HUDEP-2 (cell line): ENCODE results near the gene SLC22A4.

Experiments
- DNase-seq, 76 experiments: peaks; one replicate each; lab custom pipeline; 2025; ENCODE audit not compliant: unreplicated experiment in 76 of 76; lab: John Stamatoyannopoulos, UW

SLC22A4 gene

DNA sequence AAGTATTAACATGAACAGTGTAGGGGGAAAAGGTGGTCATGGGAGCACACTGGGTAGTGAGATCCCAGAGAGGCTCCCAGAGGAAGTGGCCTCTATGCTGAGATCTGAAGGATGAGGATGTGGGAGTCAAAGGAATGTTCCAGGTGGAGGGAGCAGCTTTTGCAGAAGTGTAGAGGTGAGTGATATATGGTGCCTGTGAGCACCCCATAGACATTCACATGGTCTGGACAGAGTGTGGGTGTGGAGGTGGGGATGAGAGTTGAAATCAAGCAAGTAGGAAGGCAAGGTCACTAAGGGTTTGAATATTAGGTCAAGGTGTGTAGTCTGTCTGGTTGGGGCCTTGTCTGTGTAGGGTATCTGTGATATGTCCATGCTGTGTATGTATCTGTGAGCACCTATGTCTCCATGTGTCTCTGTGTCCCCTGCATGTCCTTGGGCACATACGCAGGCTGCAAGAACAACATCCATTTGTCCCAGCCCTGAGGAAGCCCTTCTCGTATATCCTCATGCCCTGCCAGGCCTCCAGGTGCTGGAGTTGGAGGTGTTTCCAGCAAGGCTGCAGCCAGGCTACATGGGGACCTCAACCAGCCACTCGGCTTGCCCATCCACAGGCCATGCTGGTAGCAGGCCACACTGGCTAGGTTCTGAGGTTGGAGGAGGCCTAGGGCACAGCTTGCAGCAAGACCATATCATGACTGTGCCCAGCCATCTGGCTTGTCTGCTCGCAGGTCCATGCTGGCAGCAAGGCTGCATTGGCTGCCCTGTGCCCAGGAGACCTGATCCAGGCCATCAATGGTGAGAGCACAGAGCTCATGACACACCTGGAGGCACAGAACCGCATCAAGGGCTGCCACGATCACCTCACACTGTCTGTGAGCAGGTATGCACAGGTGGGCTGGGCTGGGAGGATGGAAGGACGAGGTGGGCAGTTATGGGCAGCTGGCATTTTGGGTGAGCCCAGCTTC lies 32.0 kb upstream of the SLC22A4 start:
- DNase-seq, result no peak

GRCh38 chr5:132262882-132263547 lies 31.2 kb upstream of the SLC22A4 start:
- no peak for DNase-seq

DNA sequence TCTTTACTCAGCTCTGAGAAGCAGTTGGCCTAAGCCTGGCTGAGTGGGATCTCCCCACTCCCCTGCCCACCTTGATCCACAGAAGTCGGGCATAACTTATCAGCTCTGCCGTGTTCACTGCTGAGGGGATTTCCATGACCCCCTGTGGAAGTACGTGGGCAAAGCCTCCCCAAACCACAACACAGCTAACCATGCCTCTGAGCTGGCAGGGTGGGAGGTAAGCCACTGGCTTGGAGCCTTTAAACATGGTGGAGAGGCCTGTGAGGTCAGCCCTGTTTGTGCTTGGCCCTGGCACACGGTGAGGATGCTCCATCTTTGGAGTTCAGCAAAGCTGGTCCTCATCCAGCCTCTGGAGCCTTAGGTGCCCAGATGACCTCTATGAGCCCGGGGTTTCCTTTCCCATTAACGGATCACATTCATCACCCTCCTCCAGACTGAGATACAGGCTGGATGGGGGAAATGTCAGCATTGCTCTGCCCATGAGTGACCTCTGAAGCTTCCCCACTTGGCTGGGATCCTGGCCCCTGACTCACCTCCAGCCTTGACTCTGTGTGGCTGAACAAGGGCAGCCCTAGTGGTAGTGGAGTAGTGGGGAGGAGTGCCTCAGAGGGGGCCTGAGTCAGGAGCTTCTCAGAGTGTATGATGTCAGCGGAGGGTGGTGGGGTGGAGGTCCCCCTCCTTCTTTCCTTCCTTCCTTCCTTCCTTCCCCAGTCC lies 30.5 kb upstream of the SLC22A4 start:
- peak in 2 of 76 experiments; percentile 25 to 36 for DNase-seq

GRCh38 chr5:132264546-132265335 lies 29.5 kb upstream of the SLC22A4 start:
- DNase-seq, result peak in 8 of 76 experiments; percentile 5 to 46 (median 22)

GRCh38 chr5:132265336-132266030 lies 28.7 kb upstream of the SLC22A4 start:
- no peak for DNase-seq

GRCh38 chr5:132266031-132266835 lies 28.0 kb upstream of the SLC22A4 start:
- DNase-seq, result no peak

DNA sequence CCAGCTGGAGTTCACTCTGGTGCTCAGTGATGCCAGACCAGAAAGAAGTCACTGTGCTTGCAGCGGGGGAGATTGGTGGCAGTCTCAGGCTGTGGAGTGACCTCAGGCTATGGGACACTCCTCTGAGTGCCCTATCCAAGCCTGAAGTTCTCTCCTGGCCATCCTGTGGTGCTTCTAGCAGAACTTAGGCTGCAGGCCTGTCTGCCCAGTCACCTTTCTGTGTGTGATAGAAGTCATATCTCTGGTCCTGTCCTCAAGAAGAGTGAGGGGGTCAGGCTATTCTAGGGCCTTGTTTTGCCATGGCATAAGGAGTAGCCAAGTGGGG lies 27.4 kb upstream of the SLC22A4 start:
- no peak for DNase-seq

GRCh38 chr5:132267166-132267739 lies 26.9 kb upstream of the SLC22A4 start:
- DNase-seq, result no peak

DNA sequence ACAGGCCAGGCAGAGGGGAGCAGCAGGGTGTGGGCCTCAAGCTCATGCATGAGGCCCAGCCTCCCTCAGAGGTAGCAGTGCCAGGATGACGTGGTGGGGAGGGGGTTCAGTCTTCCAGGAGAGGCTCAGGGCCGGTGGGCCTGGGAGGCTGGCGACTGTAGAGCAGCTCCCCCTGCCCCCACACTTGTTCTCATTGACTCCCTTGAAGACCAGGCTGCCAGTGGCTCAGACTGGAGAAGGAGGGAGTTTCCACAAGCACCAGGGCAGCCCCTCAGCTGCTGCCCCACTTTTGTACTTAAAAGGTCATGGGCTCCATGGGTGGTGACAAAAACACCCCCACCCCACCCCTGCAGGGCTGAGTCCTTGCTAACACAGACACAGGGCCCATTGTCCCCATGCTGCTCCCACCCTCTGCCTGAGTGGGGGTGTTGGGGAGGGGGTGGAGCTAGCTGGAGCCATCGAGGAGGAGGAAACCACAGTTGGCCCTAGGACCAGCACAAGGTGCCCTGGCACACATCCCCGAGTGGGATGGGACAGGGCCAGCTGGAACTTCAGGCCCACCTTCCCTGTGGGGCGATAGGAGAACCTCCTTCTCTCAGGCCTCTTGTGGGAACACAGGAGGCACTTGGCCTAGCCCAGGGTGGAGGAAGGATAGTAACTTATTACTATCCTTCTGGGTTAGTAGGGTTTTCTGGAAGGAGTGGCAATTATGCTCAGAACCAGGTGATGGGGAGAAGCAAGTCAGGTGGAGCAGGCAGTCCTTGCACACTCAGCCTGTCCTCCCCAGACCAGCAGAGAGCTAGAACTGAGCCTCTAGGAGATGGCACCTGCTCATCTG lies 26.0 kb upstream of the SLC22A4 start:
- DNase-seq, result no peak

DNA sequence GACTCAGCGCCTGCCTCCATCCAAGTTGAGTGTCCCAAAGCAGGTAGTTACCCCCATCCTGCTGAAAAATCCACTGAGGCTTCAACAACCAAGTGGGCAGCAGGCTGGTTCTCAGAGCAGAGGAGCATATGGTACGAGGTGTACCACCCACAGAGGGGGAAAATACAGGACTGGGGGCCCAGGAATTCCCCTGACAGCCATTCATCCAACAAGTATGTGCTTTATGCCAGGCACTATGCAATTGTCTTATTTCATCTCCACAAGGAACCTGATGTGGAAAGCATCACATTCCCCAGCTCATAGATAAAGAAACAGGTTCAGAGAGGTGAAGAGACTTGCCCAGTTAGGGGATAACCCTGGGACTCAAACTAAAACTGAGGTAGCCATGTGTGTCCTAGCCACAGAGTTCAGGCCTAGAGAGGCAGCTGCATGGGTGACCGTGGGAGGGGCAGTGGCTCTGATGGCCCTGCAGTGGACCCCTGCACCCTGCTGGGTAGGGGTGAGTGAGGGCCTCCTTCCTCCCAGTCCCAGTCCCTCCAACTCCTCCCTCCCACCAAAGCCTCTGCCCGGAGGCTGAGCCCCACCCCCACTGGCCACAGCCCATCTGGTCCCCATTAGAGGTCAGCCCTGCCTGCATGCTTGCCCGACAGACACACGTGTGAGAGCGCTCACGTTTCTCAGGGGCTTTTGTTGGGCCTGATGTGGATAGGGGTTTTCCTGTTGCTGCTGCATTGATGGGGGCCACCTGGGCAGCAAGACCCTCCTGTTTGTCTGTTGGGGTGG lies 25.2 kb upstream of the SLC22A4 start:
- DNase-seq, result no peak

GRCh38 chr5:132269635-132270334 lies 24.4 kb upstream of the SLC22A4 start:
- DNase-seq, result no peak

DNA sequence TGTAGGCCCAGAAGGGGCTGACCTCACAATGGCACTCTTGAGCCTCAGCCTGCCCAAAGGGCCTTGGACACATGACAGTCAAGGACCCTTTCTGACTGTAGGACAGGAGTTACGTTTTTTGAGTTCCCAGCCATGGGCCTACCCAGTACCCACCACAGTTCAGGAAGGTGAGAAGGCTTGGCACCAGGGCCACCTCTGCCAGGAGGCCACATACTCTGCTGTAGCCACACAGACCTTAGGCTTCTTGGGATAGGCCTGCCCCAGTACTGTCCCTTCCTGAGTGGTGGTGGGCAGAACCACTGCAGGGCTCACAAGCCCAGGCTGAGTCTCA lies 23.9 kb upstream of the SLC22A4 start:
- DNase-seq, result no peak

DNA sequence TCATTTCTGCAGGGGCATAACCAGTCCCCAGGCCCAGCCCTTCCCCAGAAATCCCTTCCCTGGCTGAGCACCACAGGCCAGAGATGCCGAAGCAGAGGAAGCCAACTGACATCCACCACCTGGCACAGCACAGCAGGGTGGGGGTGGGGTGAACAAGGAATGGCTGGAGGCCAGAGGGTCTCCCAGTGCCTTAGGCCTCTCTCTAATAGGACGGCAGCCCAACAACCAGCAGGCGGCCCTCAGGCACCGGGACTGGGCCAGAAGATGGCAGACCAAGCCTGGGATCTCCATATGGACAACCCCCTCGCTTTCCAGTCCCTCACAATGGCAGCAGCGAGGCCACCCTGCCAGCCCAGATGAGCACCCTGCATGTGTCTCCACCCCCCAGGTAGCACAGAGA lies 23.5 kb upstream of the SLC22A4 start:
- no peak for DNase-seq

GRCh38 chr5:132271251-132272246 lies 22.6 kb upstream of the SLC22A4 start:
- no peak for DNase-seq
